ENCODE data around the gene HK3. TPM values are rescaled to one million over a fixed set of nuclear protein-coding genes. Genes with fewer than 3 reads are reported as not detected.

Gene HK3
- polyA plus RNA-seq, 1 donor from 2014 or later = 7.8 TPM

GRCh38 chr5:176929654-176930053 is 30.5 kb upstream of the HK3 start:
- no peak overlapping the region for H3K9ac ChIP-seq (ENCODE audit: low read length)
- H4K20me1 ChIP-seq (ENCODE audit: insufficient read depth) = no peaks in the 10 kb centered on the region
- H3K79me2 ChIP-seq (replicated peaks; ENCODE audit: insufficient read depth, low read length) = no peaks in the 10 kb centered on the region
- H3K27me3 ChIP-seq (ENCODE audit: insufficient read depth, low read depth, low read length) = no peaks in the 10 kb centered on the region
- TF ChIP-seq CTCF (IDR thresholded peaks at IDR 0.05; ENCODE audit: poor library complexity, severe bottlenecking) (no peak), EP300 (conservative IDR thresholded peaks at IDR 0.05; ENCODE audit: poor library complexity, severe bottlenecking) (no peak), EZH2 (IDR thresholded peaks at IDR 0.05; ENCODE audit: borderline replicate concordance, insufficient read depth, low read length, poor library complexity, severe bottlenecking) (no peak), POLR2AphosphoS5 (IDR thresholded peaks at IDR 0.05) (no peak), SMC3 (conservative IDR thresholded peaks at IDR 0.05; ENCODE audit: poor library complexity) (no peak), RAD21 (conservative IDR thresholded peaks at IDR 0.05) (no peak), REST (IDR thresholded peaks at IDR 0.05; ENCODE audit: borderline replicate concordance) (no peak), MXI1 (conservative IDR thresholded peaks at IDR 0.05; ENCODE audit: poor library complexity, severe bottlenecking) (no peak), TAF1 (IDR thresholded peaks at IDR 0.05; ENCODE audit: low read depth) (no peak)
- H2AFZ ChIP-seq (ENCODE audit: low read depth, low read length) = no peak overlapping the region
- H3K4me2 ChIP-seq (ENCODE audit: low read length) = no peak overlapping the region
- no peaks in the 10 kb centered on the region for H3F3A ChIP-seq (ENCODE audit: insufficient read depth, low read length, poor library complexity, severe bottlenecking)
- no peak overlapping the region for H3K4me3 ChIP-seq (ENCODE audit: low read length)
- no peaks in the 10 kb centered on the region for H3K9me2 ChIP-seq (ENCODE audit: insufficient read depth, low read length)
- no peaks in the 10 kb centered on the region for H3K9me3 ChIP-seq (ENCODE audit: low read length)
- H3K36me3 ChIP-seq (ENCODE audit: insufficient read depth, low read length) = no peaks in the 10 kb centered on the region
- H3K27ac ChIP-seq (ENCODE audit: low read length) = no peak overlapping the region

- Histone ChIP-seq H4K20me1 (ENCODE audit: insufficient read depth) (no peaks in the 10 kb centered on the region), H3K9ac (ENCODE audit: low read length) (no peak overlapping the region), H3F3A (ENCODE audit: insufficient read depth, low read length, poor library complexity, severe bottlenecking) (no peaks in the 10 kb centered on the region)
Measured at GRCh38 chr5:176927562-176927961, 28.4 kb upstream of the HK3 start.

More at GRCh38 chr5:176927562-176927961, 28.4 kb upstream of the HK3 start:
- TF ChIP-seq RAD21 (conservative IDR thresholded peaks at IDR 0.05) (no peak), EZH2 (IDR thresholded peaks at IDR 0.05; ENCODE audit: borderline replicate concordance, insufficient read depth, low read length, poor library complexity, severe bottlenecking) (no peak), POLR2AphosphoS5 (IDR thresholded peaks at IDR 0.05) (no peak), TAF1 (IDR thresholded peaks at IDR 0.05; ENCODE audit: low read depth) (no peak), MXI1 (conservative IDR thresholded peaks at IDR 0.05; ENCODE audit: poor library complexity, severe bottlenecking) (no peak), EP300 (conservative IDR thresholded peaks at IDR 0.05; ENCODE audit: poor library complexity, severe bottlenecking) (no peak), CTCF (IDR thresholded peaks at IDR 0.05; ENCODE audit: poor library complexity, severe bottlenecking) (no peak), SMC3 (conservative IDR thresholded peaks at IDR 0.05; ENCODE audit: poor library complexity) (no peak), REST (IDR thresholded peaks at IDR 0.05; ENCODE audit: borderline replicate concordance) (no peak)
- Histone ChIP-seq H3K9me3 (ENCODE audit: low read length) (no peaks in the 10 kb centered on the region), H3K27me3 (ENCODE audit: insufficient read depth, low read depth, low read length) (no peaks in the 10 kb centered on the region), H3K36me3 (ENCODE audit: insufficient read depth, low read length) (no peaks in the 10 kb centered on the region), H3K27ac (ENCODE audit: low read length) (no peak overlapping the region), H3K79me2 (replicated peaks; ENCODE audit: insufficient read depth, low read length) (no peaks in the 10 kb centered on the region), H3K4me3 (ENCODE audit: low read length) (no peak overlapping the region), H3K4me2 (ENCODE audit: low read length) (no peak overlapping the region), H2AFZ (ENCODE audit: low read depth, low read length) (no peak overlapping the region), H3K9me2 (ENCODE audit: insufficient read depth, low read length) (no peaks in the 10 kb centered on the region)

Data from neural cell (in vitro differentiated cells).